Measurements from ENCODE around the gene TSHZ2. TPM values are rescaled to one million over a fixed set of nuclear protein-coding genes. Genes with fewer than 3 reads are reported as not detected.

TSHZ2 gene
- total RNA-seq, 1 experiment from 2014 or later, result 0.20 TPM

DNA sequence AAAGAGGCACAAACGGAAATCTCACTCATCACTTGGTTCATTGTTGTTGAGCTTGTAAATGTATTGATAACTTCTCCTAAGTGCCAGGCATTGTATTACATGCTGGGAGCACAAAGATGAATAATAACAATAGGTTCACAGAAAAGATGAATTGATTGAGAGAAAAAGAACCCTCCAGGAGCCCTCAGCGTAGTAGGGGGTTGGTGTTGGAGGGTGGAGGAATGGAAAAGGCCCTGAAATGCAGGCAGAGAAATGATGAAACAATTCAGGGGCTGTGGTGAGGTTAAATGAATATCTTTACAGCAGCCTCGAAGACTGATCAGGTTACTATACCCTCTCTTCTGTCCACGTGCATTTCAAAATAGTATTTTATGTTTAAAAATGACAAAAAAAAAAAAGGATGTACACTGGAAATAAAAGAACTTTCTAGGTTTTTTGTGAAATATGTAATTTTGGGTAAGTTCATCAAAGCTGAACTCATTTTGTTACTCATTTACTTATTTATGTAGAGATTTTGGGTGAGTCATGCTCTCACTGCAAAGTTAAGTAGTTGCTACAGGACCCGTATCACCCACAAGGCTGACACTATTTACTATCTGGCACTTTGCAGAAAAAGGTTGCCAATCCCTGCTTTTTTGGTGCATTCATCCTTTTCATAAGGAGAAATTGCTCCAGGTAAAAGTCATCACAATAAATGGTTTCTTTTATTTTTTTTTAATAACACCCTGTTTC lies 344.2 kb downstream of the TSHZ2 start (continued):
- TF ChIP-seq, protein P1, sequence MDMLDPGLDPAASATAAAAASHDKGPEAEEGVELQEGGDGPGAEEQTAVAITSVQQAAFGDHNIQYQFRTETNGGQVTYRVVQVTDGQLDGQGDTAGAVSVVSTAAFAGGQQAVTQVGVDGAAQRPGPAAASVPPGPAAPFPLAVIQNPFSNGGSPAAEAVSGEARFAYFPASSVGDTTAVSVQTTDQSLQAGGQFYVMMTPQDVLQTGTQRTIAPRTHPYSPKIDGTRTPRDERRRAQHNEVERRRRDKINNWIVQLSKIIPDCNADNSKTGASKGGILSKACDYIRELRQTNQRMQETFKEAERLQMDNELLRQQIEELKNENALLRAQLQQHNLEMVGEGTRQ (CRISPR knock-in tag; IDR thresholded peaks at IDR 0.05), result no peak
- TF ChIP-seq ELF4 (CRISPR knock-in tag; IDR thresholded peaks at IDR 0.05; ENCODE audit: low read depth) (no peak), ZNF532 (CRISPR knock-in tag; IDR thresholded peaks at IDR 0.05; ENCODE audit: borderline replicate concordance) (no peak), TP53 (CRISPR knock-in tag; IDR thresholded peaks at IDR 0.05) (no peak), SMAD3 (CRISPR knock-in tag; IDR thresholded peaks at IDR 0.05; ENCODE audit: borderline replicate concordance) (no peak), GRHL2 (CRISPR knock-in tag; IDR thresholded peaks at IDR 0.05; ENCODE audit: insufficient replicate concordance, severe bottlenecking) (no peak), ZNF671 (CRISPR knock-in tag; IDR thresholded peaks at IDR 0.05) (no peak)
- TF ChIP-seq, protein P2, sequence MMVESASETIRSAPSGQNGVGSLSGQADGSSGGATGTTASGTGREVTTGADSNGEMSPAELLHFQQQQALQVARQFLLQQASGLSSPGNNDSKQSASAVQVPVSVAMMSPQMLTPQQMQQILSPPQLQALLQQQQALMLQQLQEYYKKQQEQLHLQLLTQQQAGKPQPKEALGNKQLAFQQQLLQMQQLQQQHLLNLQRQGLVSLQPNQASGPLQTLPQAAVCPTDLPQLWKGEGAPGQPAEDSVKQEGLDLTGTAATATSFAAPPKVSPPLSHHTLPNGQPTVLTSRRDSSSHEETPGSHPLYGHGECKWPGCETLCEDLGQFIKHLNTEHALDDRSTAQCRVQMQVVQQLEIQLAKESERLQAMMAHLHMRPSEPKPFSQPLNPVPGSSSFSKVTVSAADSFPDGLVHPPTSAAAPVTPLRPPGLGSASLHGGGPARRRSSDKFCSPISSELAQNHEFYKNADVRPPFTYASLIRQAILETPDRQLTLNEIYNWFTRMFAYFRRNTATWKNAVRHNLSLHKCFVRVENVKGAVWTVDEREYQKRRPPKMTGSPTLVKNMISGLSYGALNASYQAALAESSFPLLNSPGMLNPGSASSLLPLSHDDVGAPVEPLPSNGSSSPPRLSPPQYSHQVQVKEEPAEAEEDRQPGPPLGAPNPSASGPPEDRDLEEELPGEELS (CRISPR knock-in tag; IDR thresholded peaks at IDR 0.05), result no peak

GRCh38 chr20:53319200-53319599 lies 347.0 kb downstream of the TSHZ2 start:
- no peaks in the 10 kb centered on the region for H3K27me3 Mint-ChIP-seq (ENCODE audit: low read depth)
- peaks cover 15% of the 10 kb centered on the region for H3K9me3 Mint-ChIP-seq
- H3K4me3 Mint-ChIP-seq, result no peak overlapping the region
- peaks cover 12% of the 10 kb centered on the region for H3K4me1 Mint-ChIP-seq
- no peak for ATAC-seq
- ChIA-PET CTCF (no interaction called here), POLR2A (no interaction called here)
- no peak for DNase-seq (ENCODE audit: low spot score)
- H3K36me3 Mint-ChIP-seq, result peaks cover 6% of the 10 kb centered on the region; the same call in 1 of the 2 replicates
- no peak overlapping the region for H3K27ac Mint-ChIP-seq
- TF ChIP-seq ERG (CRISPR knock-in tag; IDR thresholded peaks at IDR 0.05) (no peak), JAZF1 (CRISPR knock-in tag; IDR thresholded peaks at IDR 0.05) (no peak), FOXK1 (CRISPR knock-in tag; IDR thresholded peaks at IDR 0.05) (no peak), TEAD4 (CRISPR knock-in tag; IDR thresholded peaks at IDR 0.05) (no peak), PRDM15 (CRISPR knock-in tag; IDR thresholded peaks at IDR 0.05) (no peak), NFYB (CRISPR knock-in tag; conservative IDR thresholded peaks at IDR 0.05; ENCODE audit: low read depth) (no peak)
- TF ChIP-seq, protein P3, sequence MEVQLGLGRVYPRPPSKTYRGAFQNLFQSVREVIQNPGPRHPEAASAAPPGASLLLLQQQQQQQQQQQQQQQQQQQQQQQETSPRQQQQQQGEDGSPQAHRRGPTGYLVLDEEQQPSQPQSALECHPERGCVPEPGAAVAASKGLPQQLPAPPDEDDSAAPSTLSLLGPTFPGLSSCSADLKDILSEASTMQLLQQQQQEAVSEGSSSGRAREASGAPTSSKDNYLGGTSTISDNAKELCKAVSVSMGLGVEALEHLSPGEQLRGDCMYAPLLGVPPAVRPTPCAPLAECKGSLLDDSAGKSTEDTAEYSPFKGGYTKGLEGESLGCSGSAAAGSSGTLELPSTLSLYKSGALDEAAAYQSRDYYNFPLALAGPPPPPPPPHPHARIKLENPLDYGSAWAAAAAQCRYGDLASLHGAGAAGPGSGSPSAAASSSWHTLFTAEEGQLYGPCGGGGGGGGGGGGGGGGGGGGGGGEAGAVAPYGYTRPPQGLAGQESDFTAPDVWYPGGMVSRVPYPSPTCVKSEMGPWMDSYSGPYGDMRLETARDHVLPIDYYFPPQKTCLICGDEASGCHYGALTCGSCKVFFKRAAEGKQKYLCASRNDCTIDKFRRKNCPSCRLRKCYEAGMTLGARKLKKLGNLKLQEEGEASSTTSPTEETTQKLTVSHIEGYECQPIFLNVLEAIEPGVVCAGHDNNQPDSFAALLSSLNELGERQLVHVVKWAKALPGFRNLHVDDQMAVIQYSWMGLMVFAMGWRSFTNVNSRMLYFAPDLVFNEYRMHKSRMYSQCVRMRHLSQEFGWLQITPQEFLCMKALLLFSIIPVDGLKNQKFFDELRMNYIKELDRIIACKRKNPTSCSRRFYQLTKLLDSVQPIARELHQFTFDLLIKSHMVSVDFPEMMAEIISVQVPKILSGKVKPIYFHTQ (CRISPR knock-in tag; IDR thresholded peaks at IDR 0.05), result no peak
- TF ChIP-seq, protein P4, sequence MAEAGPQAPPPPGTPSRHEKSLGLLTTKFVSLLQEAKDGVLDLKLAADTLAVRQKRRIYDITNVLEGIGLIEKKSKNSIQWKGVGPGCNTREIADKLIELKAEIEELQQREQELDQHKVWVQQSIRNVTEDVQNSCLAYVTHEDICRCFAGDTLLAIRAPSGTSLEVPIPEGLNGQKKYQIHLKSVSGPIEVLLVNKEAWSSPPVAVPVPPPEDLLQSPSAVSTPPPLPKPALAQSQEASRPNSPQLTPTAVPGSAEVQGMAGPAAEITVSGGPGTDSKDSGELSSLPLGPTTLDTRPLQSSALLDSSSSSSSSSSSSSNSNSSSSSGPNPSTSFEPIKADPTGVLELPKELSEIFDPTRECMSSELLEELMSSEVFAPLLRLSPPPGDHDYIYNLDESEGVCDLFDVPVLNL (CRISPR knock-in tag; IDR thresholded peaks at IDR 0.05; ENCODE audit: borderline replicate concordance, low read depth), result no peak

Data from WTC11 (cell line).